Hematopoietic multipotent progenitor cell treated with erythropoietin and hydrocortisone succinate and interleukin-3 and kit ligand, for 8 days (in vitro differentiated cells): ENCODE measurements around the gene PRDM16.

Experiments
- DNase-seq: peaks from one replicate; pipeline ENCODE4 v3.0.0-alpha.2; 2015

PRDM16 gene

GRCh38 chr1:3316340-3316943 lies 247.4 kb downstream of the PRDM16 start:
- DNase-seq, result no peak

- DNase-seq, result no peak
These were observed 248.5 kb downstream of the PRDM16 start for GRCh38 chr1:3317456-3317855.

GRCh38 chr1:3318329-3318728 lies 249.3 kb downstream of the PRDM16 start:
- DNase-seq, result no peak

GRCh38 chr1:3319874-3320245 lies 250.9 kb downstream of the PRDM16 start:
- DNase-seq, result peak; percentile 81

GRCh38 chr1:3320246-3321152 lies 251.5 kb downstream of the PRDM16 start:
- DNase-seq, result no peak

GRCh38 chr1:3321559-3322449 lies 252.8 kb downstream of the PRDM16 start:
- DNase-seq, result no peak

- DNase-seq, result no peak
These were observed 253.5 kb downstream of the PRDM16 start for GRCh38 chr1:3322450-3323020.

GRCh38 chr1:3323021-3323795 lies 254.2 kb downstream of the PRDM16 start:
- DNase-seq, result no peak

- no peak for DNase-seq
These were observed 255.0 kb downstream of the PRDM16 start for GRCh38 chr1:3323796-3324703.

- DNase-seq, result no peak
These were observed 255.9 kb downstream of the PRDM16 start for GRCh38 chr1:3324704-3325535.

- no peak for DNase-seq
These were observed 257.7 kb downstream of the PRDM16 start for GRCh38 chr1:3326516-3327388.

- DNase-seq, result no peak
These were observed 258.3 kb downstream of the PRDM16 start for GRCh38 chr1:3327389-3327702.

GRCh38 chr1:3327936-3328590 lies 259.1 kb downstream of the PRDM16 start:
- DNase-seq, result peak; percentile 35

- no peak for DNase-seq
These were observed 260.8 kb downstream of the PRDM16 start for GRCh38 chr1:3329640-3330281.

GRCh38 chr1:3330771-3331245 lies 261.8 kb downstream of the PRDM16 start:
- DNase-seq, result no peak

GRCh38 chr1:3331564-3331963 lies 262.6 kb downstream of the PRDM16 start:
- no peak for DNase-seq

GRCh38 chr1:3332043-3332442 lies 263.0 kb downstream of the PRDM16 start:
- no peak for DNase-seq

- no peak for DNase-seq
These were observed 263.7 kb downstream of the PRDM16 start for GRCh38 chr1:3332662-3333061.
